OCI-LY1 (cell line): Measurements from ENCODE around the gene CCDC40.

Experiments
- EZH2 ChIP-seq: fragments of 200-600 bp; sonication (generic), shearing (Covaris generic); IDR thresholded peaks from 2 replicates; pipeline ENCODE4 v1.8.0; 2017; ENCODE audit warnings: borderline replicate concordance, mixed run types, mild to moderate bottlenecking, antibody characterized with exemption, low read length, moderate library complexity, mixed read lengths
- TF ChIP-seq, protein P1 (sequence below): fragments of 200-600 bp; sonication (generic), shearing (Covaris generic); IDR thresholded peaks from 2 replicates; pipeline ENCODE4 v1.5.1; 2017; ENCODE audit warnings: mild to moderate bottlenecking, antibody characterized with exemption, low read length, moderate library complexity, mixed read lengths

GRCh38 chr17:80119271-80119791 is 82.9 kb downstream of the CCDC40 start:
- TF ChIP-seq, protein P1, sequence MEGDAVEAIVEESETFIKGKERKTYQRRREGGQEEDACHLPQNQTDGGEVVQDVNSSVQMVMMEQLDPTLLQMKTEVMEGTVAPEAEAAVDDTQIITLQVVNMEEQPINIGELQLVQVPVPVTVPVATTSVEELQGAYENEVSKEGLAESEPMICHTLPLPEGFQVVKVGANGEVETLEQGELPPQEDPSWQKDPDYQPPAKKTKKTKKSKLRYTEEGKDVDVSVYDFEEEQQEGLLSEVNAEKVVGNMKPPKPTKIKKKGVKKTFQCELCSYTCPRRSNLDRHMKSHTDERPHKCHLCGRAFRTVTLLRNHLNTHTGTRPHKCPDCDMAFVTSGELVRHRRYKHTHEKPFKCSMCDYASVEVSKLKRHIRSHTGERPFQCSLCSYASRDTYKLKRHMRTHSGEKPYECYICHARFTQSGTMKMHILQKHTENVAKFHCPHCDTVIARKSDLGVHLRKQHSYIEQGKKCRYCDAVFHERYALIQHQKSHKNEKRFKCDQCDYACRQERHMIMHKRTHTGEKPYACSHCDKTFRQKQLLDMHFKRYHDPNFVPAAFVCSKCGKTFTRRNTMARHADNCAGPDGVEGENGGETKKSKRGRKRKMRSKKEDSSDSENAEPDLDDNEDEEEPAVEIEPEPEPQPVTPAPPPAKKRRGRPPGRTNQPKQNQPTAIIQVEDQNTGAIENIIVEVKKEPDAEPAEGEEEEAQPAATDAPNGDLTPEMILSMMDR, result no peak
- no peak for TF ChIP-seq EZH2
